HepG2 (cell line): ENCODE data around the gene CSNK2A1. TPM values are rescaled to one million over a fixed set of nuclear protein-coding genes. Genes with fewer than 3 reads are reported as not detected.

Experiments used
- AGO1 ChIP-seq: fragments of 200-400 bp; formaldehyde crosslinking; IDR thresholded peaks from 2 replicates; pipeline ENCODE4 v1.6.1; 2017; ENCODE audit warnings: mild to moderate bottlenecking, low read depth, low read length, moderate library complexity; ENCODE audit not compliant: poor library complexity, severe bottlenecking
- ARID4A ChIP-seq: sonication (generic); formaldehyde crosslinking; IDR thresholded peaks from 2 replicates; pipeline ENCODE4 v1.5.0; 2020; ENCODE audit warnings: mild to moderate bottlenecking, missing genetic modification reagents, borderline replicate concordance
- FOXA1 ChIP-seq, 2 experiments: fragments of 450-650 bp in 1 of 2; sonication (generic) in 1 of 2; formaldehyde crosslinking in 1 of 2; IDR thresholded peaks; 2 replicates each; pipeline versions ENCODE4 v1.4.0 to v1.6.1; 2016 to 2020; ENCODE audit warnings: missing genetic modification reagents in 1 of 2
- HNF4G ChIP-seq, 2 experiments: sonication (generic) in 1 of 2; formaldehyde crosslinking in 1 of 2; IDR thresholded peaks; 2 replicates each; pipeline versions ENCODE4 v1.4.0 to v1.6.1; 2011 to 2020; ENCODE audit warnings: borderline replicate concordance in 2 of 2, low read depth in 2 of 2, mild to moderate bottlenecking in 2 of 2, low read length in 1 of 2, missing genetic modification reagents in 1 of 2, moderate library complexity in 1 of 2
- HOXA9 ChIP-seq: sonication (generic); formaldehyde crosslinking; IDR thresholded peaks from 2 replicates; pipeline ENCODE4 v1.8.1; 2022; ENCODE audit warnings: missing genetic modification reagents, mild to moderate bottlenecking, moderate library complexity, borderline replicate concordance
- ISX ChIP-seq: sonication (generic); formaldehyde crosslinking; conservative IDR thresholded peaks from 2 replicates; pipeline ENCODE4 v1.5.0; 2020; ENCODE audit warnings: missing genetic modification reagents
- MED1 ChIP-seq: sonication (generic); formaldehyde crosslinking; IDR thresholded peaks from 2 replicates; pipeline ENCODE4 v1.4.0; 2020; ENCODE audit warnings: missing genetic modification reagents
- NCOA1 ChIP-seq: sonication (generic); formaldehyde crosslinking; IDR thresholded peaks from 2 replicates; pipeline ENCODE4 v1.9.0; 2021; ENCODE audit warnings: missing genetic modification reagents
- NCOA5 ChIP-seq: sonication (generic); formaldehyde crosslinking; IDR thresholded peaks from 2 replicates; pipeline ENCODE4 v1.4.0; 2020; ENCODE audit warnings: missing genetic modification reagents
- RARG ChIP-seq: sonication (generic); formaldehyde crosslinking; IDR thresholded peaks from 2 replicates; pipeline ENCODE4 v1.4.0; 2020; ENCODE audit warnings: low read depth, mild to moderate bottlenecking, missing genetic modification reagents
- RNF2 ChIP-seq: fragments of 450-650 bp; conservative IDR thresholded peaks from 2 replicates; pipeline ENCODE4 v1.6.1; 2016; ENCODE audit warnings: low read depth
- SAFB2 ChIP-seq: sonication (generic); formaldehyde crosslinking; IDR thresholded peaks from 2 replicates; pipeline ENCODE4 v1.5.1; 2020; ENCODE audit warnings: missing genetic modification reagents, low read depth, mild to moderate bottlenecking, borderline replicate concordance
- SALL1 ChIP-seq: sonication (generic); formaldehyde crosslinking; IDR thresholded peaks from 2 replicates; pipeline ENCODE4 v1.8.0; 2022; ENCODE audit warnings: mild to moderate bottlenecking, missing genetic modification reagents
- SKI ChIP-seq: fragments of 450-650 bp; IDR thresholded peaks from one replicate; pipeline ENCODE4 v1.6.1; 2018; ENCODE audit warnings: mild to moderate bottlenecking; ENCODE audit not compliant: partially characterized antibody
- ZC3H4 ChIP-seq: sonication (generic); formaldehyde crosslinking; IDR thresholded peaks from 2 replicates; pipeline ENCODE4 v1.4.0; 2020; ENCODE audit warnings: missing genetic modification reagents, borderline replicate concordance
- ZFP90 ChIP-seq: sonication (generic); formaldehyde crosslinking; IDR thresholded peaks from 2 replicates; pipeline ENCODE4 v1.8.0; 2022; ENCODE audit warnings: missing genetic modification reagents, mild to moderate bottlenecking, inconsistent platforms, borderline replicate concordance
- ZGPAT ChIP-seq: IDR thresholded peaks from 2 replicates; pipeline ENCODE4 v1.6.1; 2016; ENCODE audit warnings: mild to moderate bottlenecking
- ZNF564 ChIP-seq: sonication (generic); formaldehyde crosslinking; IDR thresholded peaks from 2 replicates; pipeline ENCODE4 v1.8.1; 2023; ENCODE audit warnings: mild to moderate bottlenecking, missing genetic modification reagents
- ZNF703 ChIP-seq: sonication (generic); formaldehyde crosslinking; IDR thresholded peaks from 2 replicates; pipeline ENCODE4 v1.5.1; 2020; ENCODE audit warnings: missing genetic modification reagents, mild to moderate bottlenecking, moderate library complexity, borderline replicate concordance
- ZNF776 ChIP-seq: sonication (generic); formaldehyde crosslinking; IDR thresholded peaks from 2 replicates; pipeline ENCODE4 v1.4.0; 2020; ENCODE audit warnings: mild to moderate bottlenecking, missing genetic modification reagents
- polyA plus RNA-seq, 8 experiments: library from polyadenylated mRNA; depleted of rRNA in 3 of 8; stranded (reverse) in 7 of 8; unstranded in 1 of 8; fragments of >200 nt; fragmentation: Illumina TruSeq in 4 of 8; extraction: Trizol in 4 of 8; gene quantifications; 2 replicates each; pipeline versions ENCODE4 v1.2.1 to v1.2.3, GENCODE V29; 2011 to 2016; ENCODE audit warnings: low read depth in 4 of 8, missing spikeins in 1 of 8, mixed read lengths in 1 of 8; ENCODE audit not compliant: insufficient read depth in 1 of 8
- total RNA-seq, 5 experiments: library from RNA; depleted of rRNA; stranded (reverse); fragments of >200 nt; fragmentation: Illumina TruSeq; extraction: Trizol; gene quantifications; 2 replicates each; pipeline ENCODE4 v1.2.3, GENCODE V29; 2016; ENCODE audit warnings: low read depth in 1 of 5

Gene CSNK2A1
- total and polyA plus RNA-seq, 2 of the 13 experiments (the other 11 are each of a cell fraction or from before 2014, with no cell fraction given), result 153 to 231 TPM

GRCh38 chr20:461254-462198 lies 82.1 kb downstream of the CSNK2A1 start (continued):
- TF ChIP-seq HOXA9 (CRISPR knock-in tag) (0 out of 2 replicates have a peak, but pooled peaks have one; percentile 19), SKI (no peak), HNF4G (IDR thresholded peaks at IDR 0.05; ENCODE audit: borderline replicate concordance, low read depth, low read length) (peak; percentile 9; the same call in 1 of the 2 replicates), HNF4G (CRISPR knock-in tag; IDR thresholded peaks at IDR 0.05; ENCODE audit: borderline replicate concordance, low read depth) (no peak), ISX (0 out of 2 replicates have a peak, but pooled peaks have one; percentile 40), AGO1 (no peak), ZC3H4 (CRISPR knock-in tag) (no peak), NCOA5 (CRISPR knock-in tag) (no peak), SAFB2 (CRISPR knock-in tag) (0 out of 2 replicates have a peak, but pooled peaks have one; percentile 60), FOXA1 (IDR thresholded peaks at IDR 0.05) (no peak), FOXA1 (CRISPR knock-in tag; IDR thresholded peaks at IDR 0.05) (no peak), ZNF703 (CRISPR knock-in tag) (no peak), RARG (CRISPR knock-in tag) (no peak), RNF2 (no peak), ZGPAT (CRISPR knock-in tag) (peak; percentile 47; the same call in 1 of the 2 replicates), ZFP90 (0 out of 2 replicates have a peak, but pooled peaks have one; percentile 45), NCOA1 (CRISPR knock-in tag) (0 out of 2 replicates have a peak, but pooled peaks have one; percentile 74), ARID4A (CRISPR knock-in tag) (peak; percentile 85), SALL1 (CRISPR knock-in tag) (0 out of 2 replicates have a peak, but pooled peaks have one; percentile 54), ZNF776 (CRISPR knock-in tag) (peak; percentile 19; the same call in 1 of the 2 replicates), MED1 (CRISPR knock-in tag) (peak; percentile 12; the same call in 1 of the 2 replicates), ZNF564 (CRISPR knock-in tag) (peak; percentile 56; the same call in 1 of the 2 replicates)
